ENCODE data around the gene NPAS2. TPM values are rescaled to one million over a fixed set of nuclear protein-coding genes. Genes with fewer than 3 reads are reported as not detected.

Gene NPAS2
- total and polyA plus RNA-seq, 2 of the 8 experiments (the other 6 are each of a cell fraction or from before 2014, with no cell fraction given) = 1.8 to 1.9 TPM

DNA sequence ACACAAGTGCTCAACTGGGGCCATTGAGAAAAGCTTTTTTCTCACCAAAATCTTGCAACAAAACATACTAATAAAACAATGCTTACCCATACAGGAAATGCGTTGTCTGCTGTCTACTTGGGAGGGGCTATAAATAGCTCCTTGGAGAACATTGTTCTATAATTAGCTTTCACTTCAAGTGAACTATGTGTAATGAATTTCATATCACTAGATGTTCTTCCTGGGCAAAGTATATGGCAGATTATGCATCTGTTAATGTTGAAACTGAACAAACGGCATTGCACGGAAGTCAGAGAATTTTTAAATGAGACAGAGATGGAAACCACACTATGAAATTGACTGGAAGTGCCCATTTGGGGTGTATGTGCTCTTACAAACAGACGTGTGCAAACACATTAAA, 6.4 kb upstream of the NPAS2 start (continued):
- TF ChIP-seq ATF3 (IDR thresholded peaks at IDR 0.05; ENCODE audit: insufficient read depth, low read depth, low read length) = no peak
- no peak for TF ChIP-seq TAF1 (IDR thresholded peaks at IDR 0.05; ENCODE audit: low read depth, low read length)
- TF ChIP-seq EGR1 (IDR thresholded peaks at IDR 0.05; ENCODE audit: borderline replicate concordance, low read depth, low read length) = no peak

Measured in H1 (cell line).